Stimulated activated CD8-positive, alpha-beta memory T cell treated with anti-CD3 and anti-CD28 coated beads, Interleukin-7, amount 100 ng/mL, for 1 hour (primary cell): ENCODE results near the gene UBE2J2.

Experiments used
- DNase-seq, 2 donors: peaks; one replicate each; pipeline ENCODE4 v3.0.0-alpha.2; 2020; ENCODE audit warnings: low read depth in 2 of 2

Gene UBE2J2

GRCh38 chr1:1226566-1227362, 46.9 kb downstream of the UBE2J2 start:
- DNase-seq = no peak

GRCh38 chr1:1225913-1226312, 47.7 kb downstream of the UBE2J2 start:
- DNase-seq = no peak

GRCh38 chr1:1225238-1225845, 48.3 kb downstream of the UBE2J2 start:
- no peak for DNase-seq

- DNase-seq = no peak
Measured at GRCh38 chr1:1223891-1224290, 49.8 kb downstream of the UBE2J2 start.

GRCh38 chr1:1223321-1223720, 50.3 kb downstream of the UBE2J2 start:
- DNase-seq = no peak

- no peak for DNase-seq
Measured at GRCh38 chr1:1222575-1223225, 51.0 kb downstream of the UBE2J2 start.

- DNase-seq = no peak
Measured at GRCh38 chr1:1221887-1222574, 51.6 kb downstream of the UBE2J2 start.

GRCh38 chr1:1220197-1220596, 53.5 kb downstream of the UBE2J2 start:
- DNase-seq = no peak

GRCh38 chr1:1219341-1219740, 54.3 kb downstream of the UBE2J2 start:
- no peak for DNase-seq

GRCh38 chr1:1218524-1219200, 55.0 kb downstream of the UBE2J2 start:
- DNase-seq = no peak

GRCh38 chr1:1217621-1218523, 55.8 kb downstream of the UBE2J2 start:
- DNase-seq = no peak

GRCh38 chr1:1216770-1217620, 56.7 kb downstream of the UBE2J2 start:
- DNase-seq = no peak

- no peak for DNase-seq
Measured at GRCh38 chr1:1215881-1216605, 57.6 kb downstream of the UBE2J2 start.

GRCh38 chr1:1215080-1215676, 58.5 kb downstream of the UBE2J2 start:
- no peak for DNase-seq

GRCh38 chr1:1213345-1214265, 60.0 kb downstream of the UBE2J2 start, which contains the start of gene TNFRSF4:
TNFRSF4 (minus strand) TSS chr1:1214153; CDS start chr1:1214127, 26 bp downstream.
- no peak for DNase-seq

GRCh38 chr1:1212780-1213344, 60.8 kb downstream of the UBE2J2 start:
- no peak for DNase-seq
